ENCODE results near the gene TUFM. TPM values are rescaled to one million over a fixed set of nuclear protein-coding genes. Genes with fewer than 3 reads are reported as not detected.
"Not testable (repeated sequence)": the region's sequence is repeated elsewhere in the genome, so short reads cannot be mapped to it uniquely, and the experiment has no call there.

The TUFM gene
- total RNA-seq, 1 experiment from 2014 or later = 161 TPM

DNA sequence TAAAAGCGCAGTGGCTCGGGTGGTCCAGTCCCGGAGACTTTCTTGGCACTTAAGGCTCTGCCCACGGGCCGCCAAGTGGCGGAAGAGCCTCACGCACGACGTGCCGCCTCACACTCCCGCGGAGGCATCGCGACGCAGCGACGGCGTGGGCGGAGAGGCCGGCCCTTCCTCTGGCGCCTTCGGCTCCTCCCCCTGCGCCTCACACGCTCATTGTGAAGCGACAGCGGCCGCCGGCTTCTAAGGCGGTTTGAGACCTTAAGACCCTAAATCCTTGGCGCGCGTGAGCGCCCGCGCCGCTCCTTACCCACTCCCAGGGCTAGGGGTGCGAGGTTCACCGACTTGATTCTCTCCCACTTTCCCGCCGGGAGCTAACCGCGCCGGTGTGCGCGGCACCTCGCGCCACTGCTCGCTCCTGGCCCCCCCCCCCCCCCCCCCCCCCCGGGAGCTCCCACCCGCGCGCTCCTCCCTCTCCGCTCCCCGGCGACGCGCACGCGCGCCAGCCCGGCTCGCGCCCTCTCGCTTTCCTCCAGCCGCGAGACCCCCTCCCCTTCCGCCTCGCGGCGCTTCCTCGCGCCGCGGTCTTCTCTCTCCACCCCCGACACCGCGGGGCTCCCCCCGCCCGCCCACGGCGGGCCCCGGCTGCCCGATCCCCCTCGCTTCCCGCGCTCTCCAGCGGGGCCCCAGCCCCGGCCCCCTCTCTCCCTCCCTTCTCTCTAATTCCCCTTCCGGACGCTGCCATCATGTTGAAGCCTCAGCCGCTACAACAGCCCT, 23.4 kb downstream of the TUFM start, which contains the start of gene ATXN2L:
TSS of gene ATXN2L (plus strand) at position 480 of the 771 bp plus-strand sequence. CDS start at position 741, 261 bp downstream.
- Histone ChIP-seq H3K9ac (ENCODE audit: low read length) (peak within 1 kb of the TSS; percentile 89), H3K4me2 (ENCODE audit: low read depth, low read length, poor library complexity, severe bottlenecking) (peak within 1 kb of the TSS; percentile 96), H3K27ac (ENCODE audit: low read length) (peak within 1 kb of the TSS; percentile 91), H2AFZ (ENCODE audit: low read length) (peak within 1 kb of the TSS; percentile 15; the same call in 1 of the 2 replicates), H3K9me2 (replicated peaks; ENCODE audit: insufficient read depth, low read length) (no peaks in the 10 kb centered on the region), H3K4me1 (ENCODE audit: low read length) (peaks cover 21% of the 10 kb centered on the region), H4K20me1 (ENCODE audit: insufficient read depth, low read depth, low read length) (peaks cover 32% of the 10 kb centered on the region), H3K9me3 (ENCODE audit: low read length) (no peaks in the 10 kb centered on the region), H3K4me3 (ENCODE audit: low read length) (peak within 1 kb of the TSS; percentile 88), H3K79me2 (ENCODE audit: low read length) (peaks cover 51% of the 10 kb centered on the region), H3K27me3 (ENCODE audit: low read length) (no peaks in the 10 kb centered on the region), H3K36me3 (ENCODE audit: insufficient read depth, low read length) (peaks cover 33% of the 10 kb centered on the region)
- DNase-seq = peak; percentile 99

- H3K27ac ChIP-seq (ENCODE audit: low read length) = peak overlapping the region; percentile 91
- peak overlapping the region; percentile 96 for H3K4me2 ChIP-seq (ENCODE audit: low read depth, low read length, poor library complexity, severe bottlenecking)
- H3K79me2 ChIP-seq (ENCODE audit: low read length) = peaks cover 44% of the 10 kb centered on the region
- peak overlapping the region; percentile 89 for H3K9ac ChIP-seq (ENCODE audit: low read length)
- peaks cover 28% of the 10 kb centered on the region for H4K20me1 ChIP-seq (ENCODE audit: insufficient read depth, low read depth, low read length)
- no peaks in the 10 kb centered on the region for H3K9me2 ChIP-seq (replicated peaks; ENCODE audit: insufficient read depth, low read length)
- H3K36me3 ChIP-seq (ENCODE audit: insufficient read depth, low read length) = peaks cover 25% of the 10 kb centered on the region
- no peaks in the 10 kb centered on the region for H3K27me3 ChIP-seq (ENCODE audit: low read length)
- peak overlapping the region; percentile 15; the same call in 1 of the 2 replicates for H2AFZ ChIP-seq (ENCODE audit: low read length)
- no peaks in the 10 kb centered on the region for H3K9me3 ChIP-seq (ENCODE audit: low read length)
- H3K4me3 ChIP-seq (ENCODE audit: low read length) = peak overlapping the region; percentile 88
- H3K4me1 ChIP-seq (ENCODE audit: low read length) = peaks cover 21% of the 10 kb centered on the region
- no peak for DNase-seq
Observed at GRCh38 chr16:28821874-28822519, 24.2 kb downstream of the TUFM start.

DNA sequence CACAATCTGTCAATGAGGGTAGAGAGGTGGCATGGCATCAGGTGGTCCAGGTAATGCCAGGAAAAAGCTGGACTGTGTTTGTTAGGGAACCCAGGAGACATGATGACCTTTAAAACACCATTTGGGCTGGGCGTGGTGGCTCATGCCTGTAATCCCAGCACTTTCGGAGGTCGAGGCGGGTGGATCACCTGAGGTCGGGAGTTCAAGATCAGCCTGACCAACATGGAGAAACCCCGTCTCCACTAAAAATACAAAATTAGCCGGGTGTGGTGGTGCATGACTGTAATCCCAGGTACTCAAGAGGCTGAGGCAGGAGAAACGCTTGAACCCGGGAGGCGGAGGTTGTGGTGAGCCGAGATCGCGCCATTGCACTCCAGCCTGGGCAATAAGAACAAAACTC, 25.6 kb downstream of the TUFM start:
- H3K4me2 ChIP-seq (ENCODE audit: low read depth, low read length, poor library complexity, severe bottlenecking); H3K9me2 ChIP-seq (replicated peaks; ENCODE audit: insufficient read depth, low read length); H2AFZ ChIP-seq (ENCODE audit: low read length); H3K27ac ChIP-seq (ENCODE audit: low read length); DNase-seq; H3K9ac ChIP-seq (ENCODE audit: low read length); H3K9me3 ChIP-seq (ENCODE audit: low read length); H3K4me3 ChIP-seq (ENCODE audit: low read length); H3K27me3 ChIP-seq (ENCODE audit: low read length): not testable (repeated sequence)
- Histone ChIP-seq H4K20me1 (ENCODE audit: insufficient read depth, low read depth, low read length) (peaks cover 14% of the 10 kb centered on the region), H3K36me3 (ENCODE audit: insufficient read depth, low read length) (peaks cover 11% of the 10 kb centered on the region), H3K79me2 (ENCODE audit: low read length) (peaks cover 29% of the 10 kb centered on the region), H3K4me1 (ENCODE audit: low read length) (peaks cover 21% of the 10 kb centered on the region)

DNA sequence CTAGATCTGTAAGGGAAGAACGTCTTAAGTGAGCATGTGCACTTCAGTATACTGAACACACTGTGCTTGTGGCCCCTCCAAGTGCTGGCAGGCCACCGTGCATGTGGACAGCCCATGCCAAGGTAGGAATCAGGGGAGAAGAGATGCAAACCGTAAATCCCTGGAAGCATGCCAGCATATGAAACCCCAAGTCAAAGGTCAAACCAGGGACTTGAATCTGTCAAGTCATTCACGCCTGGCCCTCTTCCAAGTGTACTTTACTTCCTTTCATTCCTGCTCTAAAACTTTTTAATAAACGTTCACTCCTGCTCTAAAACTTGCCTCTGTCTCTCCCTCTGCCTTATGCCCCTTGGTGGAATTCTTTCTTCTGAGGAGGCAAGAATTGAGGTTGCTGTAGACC, 26.1 kb downstream of the TUFM start:
- Histone ChIP-seq H3K4me1 (ENCODE audit: low read length) (peaks cover 17% of the 10 kb centered on the region), H2AFZ (ENCODE audit: low read length) (no peak overlapping the region), H3K9ac (ENCODE audit: low read length) (no peak overlapping the region), H3K9me2 (replicated peaks; ENCODE audit: insufficient read depth, low read length) (no peaks in the 10 kb centered on the region), H3K79me2 (ENCODE audit: low read length) (peaks cover 24% of the 10 kb centered on the region), H3K27ac (ENCODE audit: low read length) (no peak overlapping the region), H3K9me3 (ENCODE audit: low read length) (no peaks in the 10 kb centered on the region), H4K20me1 (ENCODE audit: insufficient read depth, low read depth, low read length) (peaks cover 9% of the 10 kb centered on the region), H3K4me3 (ENCODE audit: low read length) (no peak overlapping the region), H3K4me2 (ENCODE audit: low read depth, low read length, poor library complexity, severe bottlenecking) (no peak overlapping the region), H3K27me3 (ENCODE audit: low read length) (no peaks in the 10 kb centered on the region), H3K36me3 (ENCODE audit: insufficient read depth, low read length) (peaks cover 6% of the 10 kb centered on the region; the same call in 1 of the 2 replicates)
- no peak for DNase-seq

DNA sequence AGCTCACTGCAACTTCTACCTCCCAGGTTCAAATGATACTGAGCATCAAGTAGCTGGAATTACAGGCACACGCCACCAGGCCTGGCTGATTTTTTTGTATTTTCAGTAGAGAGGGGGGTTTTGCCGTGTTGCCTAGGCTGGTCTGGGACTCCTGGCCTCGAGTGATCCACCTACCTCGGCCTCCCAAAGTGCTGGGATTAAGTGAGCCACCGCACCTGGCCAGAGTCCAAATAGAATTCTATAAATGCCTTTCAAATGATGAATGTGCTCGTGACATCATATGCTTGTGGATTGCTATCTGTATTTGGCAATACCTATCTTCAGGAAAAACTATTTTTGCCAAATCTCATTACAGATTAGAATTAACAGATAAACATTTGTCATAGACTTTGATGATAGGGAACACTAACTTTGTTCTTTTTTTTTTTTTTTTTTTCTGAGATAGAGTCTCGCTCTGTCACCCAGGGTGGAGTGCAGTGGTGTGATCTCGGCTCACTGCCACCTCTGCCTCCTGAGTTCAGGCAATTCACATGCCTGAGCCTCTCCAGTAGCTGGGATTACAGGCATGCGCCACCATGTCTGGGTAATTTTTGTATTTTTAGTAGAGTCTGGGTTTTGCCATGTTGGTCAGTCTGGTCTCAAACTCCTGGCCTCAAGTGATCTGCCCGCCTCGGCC, 38.6 kb downstream of the TUFM start:
- H3K9ac ChIP-seq (ENCODE audit: low read length); H2AFZ ChIP-seq (ENCODE audit: low read length); H4K20me1 ChIP-seq (ENCODE audit: insufficient read depth, low read depth, low read length); H3K27me3 ChIP-seq (ENCODE audit: low read length); H3K27ac ChIP-seq (ENCODE audit: low read length); H3K4me1 ChIP-seq (ENCODE audit: low read length); H3K9me2 ChIP-seq (replicated peaks; ENCODE audit: insufficient read depth, low read length); H3K9me3 ChIP-seq (ENCODE audit: low read length); H3K79me2 ChIP-seq (ENCODE audit: low read length); DNase-seq; H3K4me2 ChIP-seq (ENCODE audit: low read depth, low read length, poor library complexity, severe bottlenecking); H3K36me3 ChIP-seq (ENCODE audit: insufficient read depth, low read length); H3K4me3 ChIP-seq (ENCODE audit: low read length): not testable (repeated sequence)

DNA sequence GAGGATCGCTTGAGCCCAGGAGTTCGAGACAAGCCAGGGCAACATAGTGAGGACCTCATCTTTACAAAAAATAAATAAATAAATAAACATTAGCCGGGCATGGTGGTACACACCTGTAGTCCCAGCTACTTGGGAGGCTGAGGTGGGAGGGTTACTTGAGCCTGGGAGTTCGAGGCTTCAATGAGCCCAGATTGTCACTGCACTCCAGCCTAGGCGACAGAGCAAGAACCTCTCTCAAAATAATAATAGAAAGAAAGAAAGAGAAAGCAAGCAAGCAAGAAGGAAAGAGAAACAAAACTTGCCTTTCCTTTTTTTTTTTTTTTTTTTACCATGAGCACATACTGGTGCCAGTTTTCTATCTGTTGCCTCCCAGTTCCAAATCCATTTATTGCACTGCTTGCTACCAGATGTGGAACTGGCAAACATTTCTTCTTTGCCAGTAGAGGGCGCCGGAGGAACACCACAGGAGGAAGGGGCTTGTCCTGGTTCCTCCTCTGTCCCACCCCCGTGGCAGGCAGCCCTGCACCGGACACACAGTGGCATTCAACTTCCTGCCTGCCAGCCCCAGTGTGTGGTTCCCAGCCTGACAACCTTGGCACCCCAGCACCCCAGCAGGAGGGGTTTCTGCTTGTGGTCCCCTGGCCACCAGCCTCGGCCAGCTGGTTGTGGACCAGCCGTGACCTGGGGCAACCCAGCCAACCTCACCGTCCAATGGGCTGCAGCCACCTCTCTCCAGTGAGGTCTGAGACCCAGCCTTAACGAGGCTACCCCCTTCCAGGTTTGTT, 43.7 kb downstream of the TUFM start:
- H3K9ac ChIP-seq (ENCODE audit: low read length); H3K36me3 ChIP-seq (ENCODE audit: insufficient read depth, low read length); H3K9me2 ChIP-seq (replicated peaks; ENCODE audit: insufficient read depth, low read length); H3K79me2 ChIP-seq (ENCODE audit: low read length); H3K4me1 ChIP-seq (ENCODE audit: low read length); H3K9me3 ChIP-seq (ENCODE audit: low read length); H4K20me1 ChIP-seq (ENCODE audit: insufficient read depth, low read depth, low read length); H3K4me2 ChIP-seq (ENCODE audit: low read depth, low read length, poor library complexity, severe bottlenecking); H3K27ac ChIP-seq (ENCODE audit: low read length); H3K4me3 ChIP-seq (ENCODE audit: low read length); H2AFZ ChIP-seq (ENCODE audit: low read length); H3K27me3 ChIP-seq (ENCODE audit: low read length): not testable (repeated sequence)
- peak; percentile 84 for DNase-seq

Data from Karpas-422 (cell line).